ENCODE measurements around the gene TRNAU1AP.

Gene TRNAU1AP

GRCh38 chr1:28526886-28527285, 26.0 kb upstream of the TRNAU1AP start:
- ATAC-seq: no peak
- TF ChIP-seq OSR1 (CRISPR knock-in tag; IDR thresholded peaks at IDR 0.05) (no peak), GLIS3 (CRISPR knock-in tag; IDR thresholded peaks at IDR 0.05) (no peak), ZFP3 (CRISPR knock-in tag; IDR thresholded peaks at IDR 0.05) (no peak), ARNTL (CRISPR knock-in tag; IDR thresholded peaks at IDR 0.05; ENCODE audit: borderline replicate concordance, low read depth) (no peak), ZC3H10 (CRISPR knock-in tag; IDR thresholded peaks at IDR 0.05) (no peak), SNAI2 (CRISPR knock-in tag; IDR thresholded peaks at IDR 0.05) (no peak), TOX (CRISPR knock-in tag; IDR thresholded peaks at IDR 0.05; ENCODE audit: borderline replicate concordance) (no peak), RARB (CRISPR knock-in tag; IDR thresholded peaks at IDR 0.05) (no peak), CSDC2 (CRISPR knock-in tag; IDR thresholded peaks at IDR 0.05) (no peak), ZNF8 (CRISPR knock-in tag; IDR thresholded peaks at IDR 0.05) (no peak), PATZ1 (CRISPR knock-in tag; IDR thresholded peaks at IDR 0.05; ENCODE audit: borderline replicate concordance) (no peak), PPARA (CRISPR knock-in tag; IDR thresholded peaks at IDR 0.05; ENCODE audit: borderline replicate concordance) (no peak), ZFP30 (CRISPR knock-in tag; IDR thresholded peaks at IDR 0.05) (no peak)

GRCh38 chr1:28530456-28530855, 22.4 kb upstream of the TRNAU1AP start:
- no peak for ATAC-seq
- no peak for TF ChIP-seq RARB (CRISPR knock-in tag; IDR thresholded peaks at IDR 0.05)
- TF ChIP-seq CSDC2 (CRISPR knock-in tag; IDR thresholded peaks at IDR 0.05): no peak
- no peak for TF ChIP-seq ZNF565 (CRISPR knock-in tag; conservative IDR thresholded peaks at IDR 0.05; ENCODE audit: low read depth)
- TF ChIP-seq POU6F1 (CRISPR knock-in tag; IDR thresholded peaks at IDR 0.05; ENCODE audit: borderline replicate concordance, low read depth): no peak
- TF ChIP-seq PATZ1 (CRISPR knock-in tag; IDR thresholded peaks at IDR 0.05; ENCODE audit: borderline replicate concordance): no peak
- TF ChIP-seq ISL1 (CRISPR knock-in tag; IDR thresholded peaks at IDR 0.05): no peak
- no peak for TF ChIP-seq ZFP3 (CRISPR knock-in tag; IDR thresholded peaks at IDR 0.05)
- no peak for TF ChIP-seq SNAI2 (CRISPR knock-in tag; IDR thresholded peaks at IDR 0.05)
- no peak for TF ChIP-seq ARNTL (CRISPR knock-in tag; IDR thresholded peaks at IDR 0.05; ENCODE audit: borderline replicate concordance, low read depth)
- TF ChIP-seq PPARA (CRISPR knock-in tag; IDR thresholded peaks at IDR 0.05; ENCODE audit: borderline replicate concordance): no peak
- no peak for TF ChIP-seq TSHZ2 (CRISPR knock-in tag; IDR thresholded peaks at IDR 0.05)
- no peak for TF ChIP-seq ZNF8 (CRISPR knock-in tag; IDR thresholded peaks at IDR 0.05)

- no peak for TF ChIP-seq BACH2 (CRISPR knock-in tag; IDR thresholded peaks at IDR 0.05; ENCODE audit: borderline replicate concordance)
- ATAC-seq: no peak
These were observed 18.2 kb upstream of the TRNAU1AP start for GRCh38 chr1:28534671-28535070.

- ATAC-seq: no peak
- TF ChIP-seq ZNF8 (CRISPR knock-in tag; IDR thresholded peaks at IDR 0.05): no peak
- TF ChIP-seq ZFP3 (CRISPR knock-in tag; IDR thresholded peaks at IDR 0.05): no peak
- TF ChIP-seq CSRNP3 (CRISPR knock-in tag; IDR thresholded peaks at IDR 0.05): no peak
- no peak for TF ChIP-seq ISL1 (CRISPR knock-in tag; IDR thresholded peaks at IDR 0.05)
- no peak for TF ChIP-seq GLIS3 (CRISPR knock-in tag; IDR thresholded peaks at IDR 0.05)
- no peak for TF ChIP-seq TSHZ2 (CRISPR knock-in tag; IDR thresholded peaks at IDR 0.05)
- TF ChIP-seq ZNF70 (CRISPR knock-in tag; IDR thresholded peaks at IDR 0.05): no peak
- TF ChIP-seq ZC3H10 (CRISPR knock-in tag; IDR thresholded peaks at IDR 0.05): no peak
- no peak for TF ChIP-seq ZFP30 (CRISPR knock-in tag; IDR thresholded peaks at IDR 0.05)
- no peak for TF ChIP-seq ESRRG (CRISPR knock-in tag; IDR thresholded peaks at IDR 0.05)
- TF ChIP-seq OSR1 (CRISPR knock-in tag; IDR thresholded peaks at IDR 0.05): no peak
- no peak for TF ChIP-seq CREB5 (CRISPR knock-in tag; IDR thresholded peaks at IDR 0.05; ENCODE audit: low read depth)
These were observed 17.7 kb upstream of the TRNAU1AP start for GRCh38 chr1:28535180-28535579.
